ENCODE measurements around the gene P2RY6. TPM values are rescaled to one million over a fixed set of nuclear protein-coding genes. Genes with fewer than 3 reads are reported as not detected.

Gene P2RY6
- total RNA-seq, 2 donors from 2014 or later, result not detected

GRCh38 chr11:73306977-73307322, 34.8 kb downstream of the P2RY6 start:
- H3K9me3 Mint-ChIP-seq, result no peaks in the 10 kb centered on the region
- no peak for ATAC-seq (replicated peaks)
- H3K27ac Mint-ChIP-seq, result no peak overlapping the region
- no peaks in the 10 kb centered on the region for H3K4me1 Mint-ChIP-seq
- H3K4me3 Mint-ChIP-seq, result peak overlapping the region; percentile 73
- peaks cover 6% of the 10 kb centered on the region for H3K27me3 Mint-ChIP-seq
- H3K36me3 Mint-ChIP-seq (ENCODE audit: low read depth), result no peaks in the 10 kb centered on the region

GRCh38 chr11:73307323-73308002, 35.3 kb downstream of the P2RY6 start:
- ATAC-seq (replicated peaks), result peak; percentile 83
- Mint-ChIP-seq H3K36me3 (ENCODE audit: low read depth) (no peaks in the 10 kb centered on the region), H3K27me3 (peaks cover 6% of the 10 kb centered on the region), H3K9me3 (no peaks in the 10 kb centered on the region), H3K27ac (no peak overlapping the region), H3K4me3 (peak overlapping the region; percentile 73), H3K4me1 (no peaks in the 10 kb centered on the region)

- peak; percentile 38 for ATAC-seq (replicated peaks)
- peaks cover 6% of the 10 kb centered on the region for H3K27me3 Mint-ChIP-seq
- no peaks in the 10 kb centered on the region for H3K4me1 Mint-ChIP-seq
- H3K9me3 Mint-ChIP-seq, result no peaks in the 10 kb centered on the region
- no peak within 1 kb of the TSS for H3K27ac Mint-ChIP-seq
- no peaks in the 10 kb centered on the region for H3K36me3 Mint-ChIP-seq (ENCODE audit: low read depth)
- peak within 1 kb of the TSS; percentile 73 for H3K4me3 Mint-ChIP-seq
Measured at GRCh38 chr11:73308003-73308960, 36.1 kb downstream of the P2RY6 start, which contains the start of gene ARHGEF17. Gene ARHGEF17, plus strand, starts transcription at chr11:73308276. Its CDS starts 363 bp downstream, at chr11:73308639.

- no peaks in the 10 kb centered on the region for H3K4me1 Mint-ChIP-seq
- no peaks in the 10 kb centered on the region for H3K9me3 Mint-ChIP-seq
- no peak overlapping the region for H3K4me3 Mint-ChIP-seq
- H3K27me3 Mint-ChIP-seq, result peaks cover 6% of the 10 kb centered on the region
- ATAC-seq (replicated peaks), result no peak
- H3K36me3 Mint-ChIP-seq (ENCODE audit: low read depth), result no peaks in the 10 kb centered on the region
- H3K27ac Mint-ChIP-seq, result no peak overlapping the region
Measured at GRCh38 chr11:73308961-73309919, 37.1 kb downstream of the P2RY6 start.

GRCh38 chr11:73310076-73310475, 37.9 kb downstream of the P2RY6 start:
- ATAC-seq (replicated peaks), result no peak
- Mint-ChIP-seq H3K27me3 (peaks cover 6% of the 10 kb centered on the region), H3K27ac (no peak overlapping the region), H3K9me3 (no peaks in the 10 kb centered on the region), H3K4me1 (no peaks in the 10 kb centered on the region), H3K4me3 (no peak overlapping the region), H3K36me3 (ENCODE audit: low read depth) (no peaks in the 10 kb centered on the region)

GRCh38 chr11:73310661-73311393, 38.7 kb downstream of the P2RY6 start:
- H3K27me3 Mint-ChIP-seq, result peaks cover 6% of the 10 kb centered on the region
- no peak overlapping the region for H3K27ac Mint-ChIP-seq
- no peaks in the 10 kb centered on the region for H3K4me1 Mint-ChIP-seq
- H3K4me3 Mint-ChIP-seq, result no peak overlapping the region
- no peak for ATAC-seq (replicated peaks)
- H3K9me3 Mint-ChIP-seq, result no peaks in the 10 kb centered on the region
- no peaks in the 10 kb centered on the region for H3K36me3 Mint-ChIP-seq (ENCODE audit: low read depth)

GRCh38 chr11:73311394-73311869, 39.3 kb downstream of the P2RY6 start:
- no peaks in the 10 kb centered on the region for H3K36me3 Mint-ChIP-seq (ENCODE audit: low read depth)
- H3K9me3 Mint-ChIP-seq, result no peaks in the 10 kb centered on the region
- no peaks in the 10 kb centered on the region for H3K4me1 Mint-ChIP-seq
- ATAC-seq (replicated peaks), result no peak
- H3K4me3 Mint-ChIP-seq, result no peak overlapping the region
- peaks cover 6% of the 10 kb centered on the region for H3K27me3 Mint-ChIP-seq
- H3K27ac Mint-ChIP-seq, result no peak overlapping the region

- Mint-ChIP-seq H3K4me3 (no peak overlapping the region), H3K27me3 (peaks cover 4% of the 10 kb centered on the region), H3K36me3 (ENCODE audit: low read depth) (no peaks in the 10 kb centered on the region), H3K4me1 (no peaks in the 10 kb centered on the region), H3K27ac (no peak overlapping the region), H3K9me3 (no peaks in the 10 kb centered on the region)
- no peak for ATAC-seq (replicated peaks)
Measured at GRCh38 chr11:73312036-73312435, 39.9 kb downstream of the P2RY6 start.

- Mint-ChIP-seq H3K4me3 (no peak overlapping the region), H3K4me1 (no peaks in the 10 kb centered on the region), H3K9me3 (no peaks in the 10 kb centered on the region), H3K36me3 (ENCODE audit: low read depth) (no peaks in the 10 kb centered on the region), H3K27me3 (no peaks in the 10 kb centered on the region), H3K27ac (no peak overlapping the region)
- no peak for ATAC-seq (replicated peaks)
Measured at GRCh38 chr11:73312851-73313327, 40.8 kb downstream of the P2RY6 start.

- Mint-ChIP-seq H3K9me3 (no peaks in the 10 kb centered on the region), H3K4me1 (no peaks in the 10 kb centered on the region), H3K36me3 (ENCODE audit: low read depth) (no peaks in the 10 kb centered on the region), H3K27ac (peak overlapping the region; percentile 59), H3K27me3 (no peaks in the 10 kb centered on the region), H3K4me3 (no peak overlapping the region)
- no peak for ATAC-seq (replicated peaks)
Measured at GRCh38 chr11:73313652-73314051, 41.5 kb downstream of the P2RY6 start.

GRCh38 chr11:73314117-73314961, 42.2 kb downstream of the P2RY6 start:
- ATAC-seq (replicated peaks), result peak; percentile 40
- Mint-ChIP-seq H3K4me1 (no peaks in the 10 kb centered on the region), H3K27me3 (no peaks in the 10 kb centered on the region), H3K9me3 (no peaks in the 10 kb centered on the region), H3K27ac (peak overlapping the region; percentile 59), H3K4me3 (no peak overlapping the region), H3K36me3 (ENCODE audit: low read depth) (no peaks in the 10 kb centered on the region)

GRCh38 chr11:73315293-73316020, 43.3 kb downstream of the P2RY6 start:
- Mint-ChIP-seq H3K36me3 (ENCODE audit: low read depth) (no peaks in the 10 kb centered on the region), H3K4me1 (no peaks in the 10 kb centered on the region), H3K9me3 (no peaks in the 10 kb centered on the region), H3K27ac (no peak overlapping the region), H3K4me3 (no peak overlapping the region), H3K27me3 (no peaks in the 10 kb centered on the region)
- ATAC-seq (replicated peaks), result no peak
